ENCODE results near the gene TMSB4Y. TPM values are rescaled to one million over a fixed set of nuclear protein-coding genes. Genes with fewer than 3 reads are reported as not detected.
A peak's percentile ranks its signal among the peaks of the same experiment; 100 is the strongest.

The TMSB4Y gene
- total RNA-seq (2016; rRNA removed; fragmentation: Illumina TruSeq; extraction: Trizol), result 0.49 and 0.87 TPM in 2 replicates
- 0.20 and 0.35 TPM in 2 replicates for total RNA-seq (2016; cell fraction: cytosol; rRNA removed; fragmentation: Illumina TruSeq; extraction: Trizol; ENCODE audit: low read depth)
- 0.46 and 0.52 TPM in 2 replicates for total RNA-seq (2016; cell fraction: insoluble cytoplasmic fraction; rRNA removed; fragmentation: Illumina TruSeq; extraction: Trizol)
- total RNA-seq (2016; cell fraction: membrane; rRNA removed; fragmentation: Illumina TruSeq; extraction: Trizol), result 0.62 and 0.87 TPM in 2 replicates
- total RNA-seq (2016; cell fraction: nucleus; rRNA removed; fragmentation: Illumina TruSeq; extraction: Trizol), result 0.37 and 0.66 TPM in 2 replicates
- polyA plus RNA-seq (2011; rRNA removed), result 0.13 and 0.15 TPM in 2 replicates
- 0.13 and 0.15 TPM in 2 replicates for polyA plus RNA-seq (2011; cell fraction: cytosol; rRNA removed)
- polyA plus RNA-seq (2011; cell fraction: nucleus; rRNA removed), result 0.14 TPM in 1 of 2 replicates, not detected in the other
- 0.11 TPM in 1 of 2 replicates, not detected in the other for polyA plus RNA-seq (2012)
- polyA plus RNA-seq (2016; cell fraction: cytosol; fragmentation: Illumina TruSeq; extraction: Trizol; ENCODE audit: low read depth), result 0.29 and 0.33 TPM in 2 replicates
- 0.75 and 0.85 TPM in 2 replicates for polyA plus RNA-seq (2016; cell fraction: insoluble cytoplasmic fraction; fragmentation: Illumina TruSeq; extraction: Trizol; ENCODE audit: low read depth)
- polyA plus RNA-seq (2016; cell fraction: membrane; fragmentation: Illumina TruSeq; extraction: Trizol; ENCODE audit: low read depth), result 0.47 and 0.57 TPM in 2 replicates
- 0.28 and 0.66 TPM in 2 replicates for polyA plus RNA-seq (2016; cell fraction: nucleus; fragmentation: Illumina TruSeq; extraction: Trizol; ENCODE audit: insufficient read depth, low read depth)
- 0.14 TPM in 1 of 2 replicates, not detected in the other for polyA minus RNA-seq (2011; rRNA and poly(A)+ RNA removed; ENCODE audit: low replicate concordance)
- polyA minus RNA-seq (2011; cell fraction: cytosol; rRNA and poly(A)+ RNA removed), result not detected in 2 replicates
- polyA minus RNA-seq (2011; cell fraction: nucleus; rRNA and poly(A)+ RNA removed), result 0.64 and 0.99 TPM in 2 replicates
- Bru-seq, nascent RNA, result percentile 43 among the genes with signal in this experiment
- BruChase-seq, experiment 1, labeled RNA remaining after a 6-hour chase, result percentile 42 among the genes with signal in this experiment
- BruChase-seq, experiment 2, labeled RNA remaining after a 2-hour chase, result percentile 40 among the genes with signal in this experiment
- long read RNA-seq, experiment 1, partial matches to known transcripts, result 0 of 1 reads
- long read RNA-seq, experiment 1, other reads (novel, unspliced or antisense), result 0 of 1 reads
- long read RNA-seq, experiment 2, result 0 reads

DNA sequence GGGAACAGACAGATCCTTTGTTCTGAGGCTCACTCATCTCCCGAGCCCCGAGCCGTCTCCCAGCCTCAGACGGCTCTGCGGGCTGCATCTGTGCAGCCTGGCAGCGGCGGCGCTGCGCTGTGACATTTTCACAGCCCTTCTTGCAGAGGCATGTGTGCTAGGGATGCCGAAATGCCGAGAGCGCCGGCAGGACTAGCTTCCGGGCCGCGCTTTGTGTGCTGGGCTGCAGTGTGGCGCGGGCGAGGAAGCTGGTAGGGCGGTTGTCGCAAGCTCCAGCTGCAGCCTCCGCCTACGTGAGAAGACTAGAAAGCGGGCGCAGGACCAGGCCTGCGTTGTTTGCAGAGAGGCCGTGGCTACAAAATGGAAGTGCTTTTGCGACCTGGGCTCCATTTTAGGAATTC, at the start of gene TMSB4Y:
TSS of gene TMSB4Y (plus strand) at position 332 of the 401 bp plus-strand sequence.
- FAIRE-seq, result no peak
- Histone ChIP-seq H4K20me1 (ENCODE audit: insufficient read depth, low read length) (no peaks in the 10 kb centered on the region), H3K9me3 (ENCODE audit: low read length) (no peaks in the 10 kb centered on the region), H2AFZ (ENCODE audit: low read length) (no peak within 1 kb of the TSS), H3K4me1 (ENCODE audit: insufficient read depth, low read length) (no peaks in the 10 kb centered on the region), H3K27ac (ENCODE audit: extremely low read length, insufficient read depth, low read length) (peak within 1 kb of the TSS; percentile 44), H3K4me2 (ENCODE audit: low read depth, low read length) (peak within 1 kb of the TSS; percentile 69), H3K79me2 (ENCODE audit: insufficient read depth, low read length) (no peaks in the 10 kb centered on the region), H3K36me3 (replicated peaks in 1 of 2; ENCODE audit: control insufficient read depth in 1 of 2, insufficient read depth in 2 of 2, low read length in 2 of 2) (no peaks in the 10 kb centered on the region), H3K4me3 (replicated peaks in 1 of 3; ENCODE audit: insufficient read depth in 1 of 3, low read depth in 2 of 3, low read length in 3 of 3) (peak within 1 kb of the TSS; percentile 42 to 54 (median 47); a peak in 5 of 6 replicates), H3K27me3 (ENCODE audit: control insufficient read depth in 1 of 2, insufficient read depth in 2 of 2, low read length in 2 of 2) (no peaks in the 10 kb centered on the region), H3K9ac (ENCODE audit: insufficient read depth, low read depth, low read length) (peak within 1 kb of the TSS; percentile 54; the same call in 1 of the 2 replicates)
- 0% methylated on average over 3 of the region's 28 CpGs for WGBS (ENCODE audit: low lambda C conversion rate)
- CTCF ChIA-PET (ENCODE audit: low intra/inter-chr PET ratio, low total read pairs), result no interaction called here
- ATAC-seq, result peak; percentile 99
- in situ Hi-C loops (cut with HindIII; ENCODE audit: extremely low pct_ligation_motif_present, low pct_unique_long_range_greater_than_20kb) (no loop called here), intact Hi-C loops (cut with micrococcal nuclease; ENCODE audit: unreplicated experiment) (no loop called here)
- BruUV-seq (replicated peaks), result no TSS peak
- POLR2A ChIA-PET, result no interaction called here
- DNase-seq (ENCODE audit: low spot score), result peak; percentile 40
- no peak for TF ChIP-seq GATAD2A (CRISPR knock-in tag; IDR thresholded peaks at IDR 0.05)
- TF ChIP-seq, protein P1, sequence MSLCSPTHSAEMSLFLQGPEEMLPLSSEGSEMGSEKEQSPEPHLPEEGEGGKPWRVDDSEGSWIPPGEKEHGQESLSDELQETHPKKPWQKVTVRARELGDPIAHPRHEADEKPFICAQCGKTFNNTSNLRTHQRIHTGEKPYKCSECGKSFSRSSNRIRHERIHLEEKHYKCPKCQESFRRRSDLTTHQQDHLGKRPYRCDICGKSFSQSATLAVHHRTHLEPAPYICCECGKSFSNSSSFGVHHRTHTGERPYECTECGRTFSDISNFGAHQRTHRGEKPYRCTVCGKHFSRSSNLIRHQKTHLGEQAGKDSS (CRISPR knock-in tag; IDR thresholded peaks at IDR 0.05; ENCODE audit: borderline replicate concordance, low read depth), result no peak
- TF ChIP-seq DPF2 (CRISPR knock-in tag; IDR thresholded peaks at IDR 0.05; ENCODE audit: borderline replicate concordance, low read depth), result no peak
- TF ChIP-seq HNRNPH1 (optimal IDR thresholded peaks at IDR 0.05; ENCODE audit: low read depth, low read length), result no peak
- no peak for TF ChIP-seq ARID4A (CRISPR knock-in tag; IDR thresholded peaks at IDR 0.05; ENCODE audit: borderline replicate concordance)
- TF ChIP-seq KLF6 (CRISPR knock-in tag; IDR thresholded peaks at IDR 0.05), result no peak
- TF ChIP-seq SAP130 (CRISPR knock-in tag; IDR thresholded peaks at IDR 0.05; ENCODE audit: low read depth), result 0 out of 2 replicates have a peak, but pooled peaks have one; percentile 11
- TF ChIP-seq MTF1 (CRISPR knock-in tag; IDR thresholded peaks at IDR 0.05), result no peak
- TF ChIP-seq, protein P2, sequence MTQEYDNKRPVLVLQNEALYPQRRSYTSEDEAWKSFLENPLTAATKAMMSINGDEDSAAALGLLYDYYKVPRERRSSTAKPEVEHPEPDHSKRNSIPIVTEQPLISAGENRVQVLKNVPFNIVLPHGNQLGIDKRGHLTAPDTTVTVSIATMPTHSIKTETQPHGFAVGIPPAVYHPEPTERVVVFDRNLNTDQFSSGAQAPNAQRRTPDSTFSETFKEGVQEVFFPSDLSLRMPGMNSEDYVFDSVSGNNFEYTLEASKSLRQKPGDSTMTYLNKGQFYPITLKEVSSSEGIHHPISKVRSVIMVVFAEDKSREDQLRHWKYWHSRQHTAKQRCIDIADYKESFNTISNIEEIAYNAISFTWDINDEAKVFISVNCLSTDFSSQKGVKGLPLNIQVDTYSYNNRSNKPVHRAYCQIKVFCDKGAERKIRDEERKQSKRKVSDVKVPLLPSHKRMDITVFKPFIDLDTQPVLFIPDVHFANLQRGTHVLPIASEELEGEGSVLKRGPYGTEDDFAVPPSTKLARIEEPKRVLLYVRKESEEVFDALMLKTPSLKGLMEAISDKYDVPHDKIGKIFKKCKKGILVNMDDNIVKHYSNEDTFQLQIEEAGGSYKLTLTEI (CRISPR knock-in tag; conservative IDR thresholded peaks at IDR 0.05), result no peak
